IPS-NIHi11 (cell line): ENCODE results near the gene SH3RF3.
"Not testable (repeated sequence)": the region's sequence is repeated elsewhere in the genome, so short reads cannot be mapped to it uniquely, and the experiment has no call there.

Experiments used
- DNase-seq: peaks from one replicate; pipeline ENCODE4 v3.0.0; 2012; ENCODE audit warnings: mixed read lengths, low spot score

SH3RF3 gene

DNA sequence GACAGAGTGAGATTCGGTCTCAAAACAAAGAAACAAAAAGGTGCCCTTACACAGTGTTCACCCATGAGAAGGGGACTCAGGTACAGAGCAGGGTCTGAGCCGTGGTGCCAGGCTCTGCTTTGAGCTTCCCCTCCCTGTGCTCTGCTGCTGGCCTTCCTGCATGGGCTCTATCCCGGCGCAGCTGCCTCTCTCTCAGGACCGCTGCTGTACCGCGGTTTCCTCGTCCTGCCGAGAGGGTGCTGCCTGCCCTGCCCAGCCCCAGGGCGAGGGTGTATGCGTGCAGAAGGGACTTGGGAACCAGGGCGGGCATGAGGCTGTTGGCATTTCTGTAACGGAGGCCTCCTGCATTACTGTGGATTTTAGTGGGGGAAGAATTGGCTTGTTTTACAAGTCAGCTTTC, 30.1 kb downstream of the SH3RF3 start:
- DNase-seq: no peak

DNA sequence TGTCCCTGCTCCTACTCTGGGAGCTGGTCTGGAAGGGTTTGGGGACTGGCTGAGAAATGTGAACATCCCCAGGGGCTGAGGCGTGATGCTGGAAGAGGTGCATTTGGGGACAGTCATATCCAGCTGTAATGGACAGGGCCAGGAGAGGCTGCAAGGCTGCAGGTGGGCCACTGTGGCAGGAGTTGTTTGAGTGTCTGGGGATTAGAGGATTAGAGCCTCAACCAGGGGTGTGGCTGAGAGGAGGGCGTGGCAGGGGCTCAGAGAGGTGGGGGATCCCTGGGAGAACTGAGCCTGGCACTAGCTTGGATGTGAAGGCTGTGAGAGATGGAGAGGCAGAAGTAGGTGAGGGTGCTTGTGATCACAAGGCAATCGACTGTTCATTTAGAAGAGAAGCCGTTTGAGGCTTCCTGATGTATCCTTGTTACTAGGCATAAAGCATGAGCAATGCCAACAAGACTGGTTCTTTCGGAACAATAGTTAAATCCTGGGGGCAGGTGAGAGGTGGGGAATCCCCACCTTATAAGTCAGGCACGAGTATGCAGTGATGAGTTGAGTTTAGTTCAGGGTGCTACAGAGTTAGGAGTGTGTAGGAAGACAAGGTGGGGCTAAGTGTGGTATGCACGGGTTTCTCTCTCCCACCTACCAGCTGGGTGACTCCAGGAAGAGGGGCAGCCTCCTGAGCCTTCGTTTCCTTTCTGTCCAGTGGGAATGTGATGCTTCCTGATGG, 31.9 kb downstream of the SH3RF3 start:
- no peak for DNase-seq

DNA sequence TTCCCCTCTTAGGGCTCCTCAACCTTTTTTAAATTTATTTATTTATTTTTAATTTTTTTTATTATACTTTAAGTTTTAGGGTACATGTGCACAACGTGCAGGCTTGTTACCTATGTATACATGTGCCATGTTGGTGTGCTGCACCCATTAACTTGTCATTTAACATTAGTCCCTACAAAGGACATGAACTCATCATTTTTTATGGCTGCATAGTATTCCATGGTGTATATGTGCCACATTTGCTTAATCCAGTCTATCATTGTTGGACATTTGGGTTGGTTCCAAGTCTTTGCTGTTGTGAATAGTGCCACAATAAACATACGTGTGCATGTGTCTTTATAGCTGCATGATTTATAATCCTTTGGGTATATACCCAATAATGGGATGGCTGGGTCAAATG, 33.4 kb downstream of the SH3RF3 start:
- not testable (repeated sequence) for DNase-seq

DNA sequence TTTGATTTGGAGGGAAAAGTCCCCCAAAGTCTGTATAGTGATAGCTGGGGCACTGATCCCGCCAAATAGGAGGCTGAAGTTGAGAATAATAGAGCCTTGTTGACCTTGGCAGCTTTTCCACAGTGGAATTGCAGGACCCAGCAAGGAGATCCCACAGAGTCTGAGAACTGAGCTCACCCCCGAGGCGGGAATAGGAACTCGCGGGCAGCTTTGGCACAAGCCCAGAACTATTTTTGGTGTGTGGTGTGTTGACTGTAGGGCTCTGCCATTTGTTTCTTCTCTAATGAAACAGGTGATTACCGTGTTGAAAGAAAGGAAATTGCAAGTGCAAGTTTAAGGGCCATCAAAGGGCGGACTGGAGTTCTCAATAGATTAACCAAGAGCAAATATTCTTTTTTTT, 34.0 kb downstream of the SH3RF3 start:
- DNase-seq: no peak

DNA sequence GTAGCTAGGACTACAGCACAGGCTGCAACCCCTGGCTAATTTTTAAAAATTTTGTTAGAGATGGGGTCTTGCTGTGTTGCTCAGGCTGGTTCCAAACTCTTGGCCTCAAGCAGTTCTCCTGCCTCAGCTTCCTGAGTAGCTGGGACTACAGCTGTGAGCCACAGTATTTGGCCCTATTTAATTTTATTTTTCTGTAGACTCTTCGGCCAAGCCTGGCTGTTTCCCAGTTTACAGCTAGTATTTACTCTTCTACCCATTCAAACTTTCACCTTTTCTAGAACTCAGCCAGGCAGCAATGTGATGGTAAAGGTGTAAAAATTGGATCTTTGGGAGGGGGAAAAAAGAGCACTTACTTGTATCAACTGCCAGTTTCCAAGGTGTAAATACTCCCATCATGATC, 35.3 kb downstream of the SH3RF3 start:
- DNase-seq: no peak

DNA sequence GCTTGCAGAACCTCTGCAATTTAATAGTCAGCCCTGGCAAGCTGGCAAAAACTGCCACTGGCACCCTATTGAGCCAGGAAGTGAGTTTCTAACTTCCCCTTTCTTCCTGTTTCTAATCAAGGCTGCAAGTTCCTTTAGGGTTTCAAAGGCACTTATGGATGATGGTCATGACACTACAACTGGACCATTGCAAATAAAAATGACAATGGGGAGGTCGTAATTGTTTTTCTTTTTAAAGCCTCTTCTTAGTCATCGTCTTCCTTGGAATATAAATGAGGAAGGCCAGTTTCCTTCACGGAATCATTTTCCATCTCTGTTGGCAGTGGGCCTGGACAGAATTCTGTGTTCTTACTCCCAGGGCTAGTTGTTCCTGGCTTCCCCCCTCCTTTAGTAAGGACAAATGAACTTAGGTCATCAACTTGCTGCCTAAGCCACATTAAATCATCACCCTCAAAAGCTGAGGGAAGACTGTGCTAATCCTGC, 35.8 kb downstream of the SH3RF3 start:
- DNase-seq: no peak

DNA sequence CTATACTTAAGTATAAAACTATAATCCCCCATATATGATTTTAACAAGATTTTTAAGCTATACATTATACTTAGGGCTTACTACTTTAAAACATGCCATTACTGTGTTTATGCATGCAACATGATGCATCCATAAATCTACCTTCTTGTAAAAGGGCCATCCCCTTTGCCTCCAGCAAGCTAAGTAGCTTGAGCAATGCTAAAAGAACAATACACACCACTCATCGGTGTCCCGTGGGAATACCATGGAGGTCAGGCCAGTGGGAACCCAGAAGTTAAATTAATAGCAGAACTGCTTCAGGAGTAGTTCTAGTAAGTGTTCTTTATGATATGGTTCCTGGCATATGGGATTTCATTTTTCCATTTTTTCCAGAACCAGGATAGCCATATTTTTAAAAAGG, 37.8 kb downstream of the SH3RF3 start:
- DNase-seq: no peak

DNA sequence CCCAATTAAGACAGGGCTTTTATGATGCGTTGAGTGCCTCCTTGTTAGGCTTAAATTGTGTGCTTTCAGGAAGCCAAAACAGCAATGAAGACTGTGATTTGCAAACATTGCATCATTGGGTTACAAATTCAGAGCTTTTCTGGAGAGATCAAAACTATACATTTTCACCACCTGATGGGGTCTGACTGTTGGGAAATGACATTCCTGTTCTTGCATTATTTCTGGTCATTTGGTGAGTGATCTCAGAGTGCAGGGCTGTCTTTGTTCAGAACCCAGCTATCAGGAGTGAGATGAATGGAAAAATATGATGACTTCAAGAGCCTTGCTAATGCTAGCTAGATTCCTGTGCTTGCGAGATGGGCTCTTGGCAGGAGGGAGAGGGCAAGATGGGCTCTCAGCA, 39.1 kb downstream of the SH3RF3 start:
- DNase-seq: no peak

DNA sequence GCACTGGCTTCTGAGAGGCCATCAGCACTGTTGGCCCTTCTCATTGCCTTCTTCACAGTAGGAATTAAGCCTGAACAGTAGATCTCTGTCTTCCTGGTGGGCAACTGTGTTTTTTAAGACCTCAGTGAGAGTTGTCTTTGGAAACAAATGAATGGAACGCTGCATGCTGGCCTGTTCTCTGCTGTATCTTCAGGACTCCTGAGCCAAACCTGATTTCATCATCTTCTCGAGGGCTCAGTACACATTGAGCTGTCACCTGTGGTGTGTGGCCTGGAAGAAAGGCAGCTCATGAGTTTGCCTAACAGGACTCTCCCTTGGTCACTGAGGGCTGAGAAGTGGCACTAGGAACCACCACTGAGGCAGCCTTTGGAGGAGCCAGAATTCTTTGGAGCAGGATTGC, 39.7 kb downstream of the SH3RF3 start:
- DNase-seq: no peak

DNA sequence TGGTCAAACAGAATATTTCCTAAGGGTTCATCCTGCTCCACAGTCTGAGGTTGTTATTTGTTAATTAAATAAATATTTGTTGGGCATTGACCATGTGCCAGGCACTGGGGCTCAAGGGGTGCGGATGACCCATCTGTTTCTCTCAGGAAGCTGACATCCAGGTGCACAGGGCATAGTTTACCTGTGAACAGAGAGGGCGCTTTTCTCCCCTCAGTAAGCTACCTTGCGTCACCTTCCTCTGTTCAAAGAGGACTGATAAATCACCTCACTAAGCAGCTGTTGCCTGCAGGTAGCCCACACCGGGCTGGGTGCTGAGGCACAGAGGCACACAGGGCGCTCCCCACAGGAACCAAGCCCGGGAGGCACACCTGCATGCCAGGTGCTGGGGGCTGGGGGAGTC, 41.6 kb downstream of the SH3RF3 start:
- DNase-seq: no peak

DNA sequence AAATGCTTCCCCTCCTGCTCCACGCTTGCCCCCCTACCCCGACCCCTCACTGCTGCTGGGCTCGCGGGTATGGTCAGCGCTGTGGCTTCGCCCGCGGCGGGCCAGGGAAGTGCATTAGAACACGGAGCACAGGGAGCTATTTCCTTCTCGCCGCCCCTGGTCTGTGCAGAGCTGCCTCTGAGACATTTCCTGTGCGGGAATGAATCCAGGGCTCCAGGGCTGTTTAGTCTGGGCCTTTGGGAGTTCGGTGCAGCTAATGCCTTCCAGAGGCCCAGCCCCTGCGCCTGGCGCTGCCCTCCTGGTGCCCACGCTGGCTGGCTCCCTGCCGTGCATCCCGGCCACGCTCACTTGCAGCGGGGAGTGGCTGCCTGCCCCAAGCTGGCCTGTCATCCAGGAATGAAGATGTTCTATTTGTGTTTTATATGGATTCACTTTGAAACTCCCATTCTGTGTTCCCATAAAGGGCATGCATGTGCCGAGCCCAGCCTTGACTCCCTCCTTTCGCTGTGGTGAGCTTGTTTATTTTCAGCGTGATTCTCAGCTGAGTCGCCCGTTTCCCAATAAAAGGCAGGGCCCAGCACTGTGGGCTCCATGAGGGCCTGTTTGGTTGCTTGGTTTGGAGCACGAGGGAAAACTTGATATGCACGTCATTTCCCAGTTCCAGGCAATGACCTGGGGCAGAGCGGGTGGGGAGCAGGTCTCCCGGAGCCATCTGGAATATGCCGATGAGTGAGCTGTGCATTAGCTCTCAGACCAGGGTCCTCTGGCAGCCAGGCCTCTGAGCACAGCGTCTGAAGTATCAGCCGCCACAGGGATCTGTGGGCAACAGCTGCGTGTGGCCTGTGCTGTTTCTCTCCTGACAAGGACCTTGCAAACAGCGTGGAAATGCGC, 42.7 kb downstream of the SH3RF3 start:
- DNase-seq: no peak

DNA sequence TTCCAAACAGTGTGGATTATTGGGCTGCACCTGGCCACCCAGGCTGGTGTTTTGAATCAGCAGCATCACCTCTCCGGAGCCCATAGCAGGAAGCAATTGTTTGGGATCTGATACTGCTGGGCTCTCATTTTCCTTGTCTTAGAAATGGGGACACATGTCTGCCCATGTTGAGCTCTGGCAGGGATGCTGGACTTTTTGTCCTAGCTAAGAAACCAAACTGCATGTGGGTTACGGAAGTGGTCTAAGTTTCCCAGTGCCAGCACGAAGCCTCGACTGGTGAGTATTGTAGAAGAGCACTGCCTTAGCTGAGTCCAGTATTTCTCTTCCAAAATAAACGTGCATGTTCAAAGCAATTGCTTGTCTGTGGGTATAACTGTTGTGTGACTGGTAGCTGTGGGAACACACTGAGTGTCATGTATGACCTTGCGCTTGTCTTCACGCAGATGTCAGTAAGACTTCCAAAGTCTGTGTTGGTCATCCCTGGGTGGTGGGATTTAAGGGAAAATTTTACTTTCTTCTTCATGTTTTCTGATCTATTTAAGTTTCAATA, 43.6 kb downstream of the SH3RF3 start:
- no peak for DNase-seq

DNA sequence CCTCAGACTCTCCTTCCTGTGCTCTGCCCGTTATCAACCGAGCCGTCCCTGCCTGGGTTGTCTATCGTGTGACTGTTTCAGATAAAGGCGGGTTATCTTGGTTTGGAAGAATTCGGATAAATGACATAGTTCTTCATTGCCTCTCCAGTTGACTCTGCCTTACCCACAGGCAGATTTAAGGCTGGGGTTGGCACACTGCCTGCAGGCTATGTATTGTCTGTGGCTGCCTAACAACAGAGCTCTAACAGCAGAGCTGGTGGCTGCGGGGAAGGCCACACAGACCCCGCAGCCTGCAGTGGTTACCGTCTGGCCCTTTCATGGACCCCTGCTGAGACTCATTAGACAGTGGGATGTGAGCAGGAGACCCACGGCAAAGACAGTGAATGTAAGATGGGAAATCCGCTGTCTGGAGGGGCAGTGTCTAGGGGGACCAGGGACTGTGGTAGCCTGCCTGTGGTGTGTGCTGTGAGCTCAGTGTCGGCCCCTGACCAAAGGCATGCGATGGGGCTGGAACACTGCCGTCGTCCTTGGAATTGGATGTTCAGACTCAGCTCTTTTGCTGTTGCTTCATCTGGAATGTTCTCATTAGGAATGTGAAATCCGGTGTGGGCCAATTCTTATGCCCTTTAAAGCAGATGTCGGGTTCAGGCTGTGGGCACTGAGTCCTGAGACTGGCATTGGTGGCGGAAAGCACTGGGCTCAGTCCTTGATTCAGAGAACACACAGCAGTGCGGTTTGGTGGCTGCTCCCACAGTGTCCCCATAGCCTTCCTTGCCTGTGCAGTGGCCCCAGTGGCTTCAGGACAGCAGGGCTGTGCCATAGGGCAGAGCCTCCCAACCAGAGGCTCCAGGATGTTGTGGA, 44.5 kb downstream of the SH3RF3 start:
- DNase-seq: no peak

DNA sequence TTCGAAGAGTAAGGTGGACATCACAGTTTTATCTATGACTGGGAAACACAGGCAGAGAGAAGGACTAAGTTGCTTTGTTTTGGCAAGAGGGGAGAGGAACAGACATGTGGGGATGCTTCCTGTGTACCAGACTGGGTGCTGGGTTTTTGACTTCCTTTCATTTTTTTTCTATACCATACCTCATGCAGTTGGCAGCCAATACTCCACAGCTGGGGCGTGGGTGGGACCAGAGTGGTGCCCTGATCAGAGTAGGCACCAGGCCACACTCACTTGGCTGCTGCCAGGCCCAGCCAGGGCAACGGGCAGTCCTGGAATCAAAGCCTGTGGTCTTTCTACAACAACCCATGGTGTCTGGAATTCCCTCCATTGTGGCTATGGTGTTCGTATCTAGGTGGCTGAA, 45.2 kb downstream of the SH3RF3 start:
- DNase-seq: no peak

DNA sequence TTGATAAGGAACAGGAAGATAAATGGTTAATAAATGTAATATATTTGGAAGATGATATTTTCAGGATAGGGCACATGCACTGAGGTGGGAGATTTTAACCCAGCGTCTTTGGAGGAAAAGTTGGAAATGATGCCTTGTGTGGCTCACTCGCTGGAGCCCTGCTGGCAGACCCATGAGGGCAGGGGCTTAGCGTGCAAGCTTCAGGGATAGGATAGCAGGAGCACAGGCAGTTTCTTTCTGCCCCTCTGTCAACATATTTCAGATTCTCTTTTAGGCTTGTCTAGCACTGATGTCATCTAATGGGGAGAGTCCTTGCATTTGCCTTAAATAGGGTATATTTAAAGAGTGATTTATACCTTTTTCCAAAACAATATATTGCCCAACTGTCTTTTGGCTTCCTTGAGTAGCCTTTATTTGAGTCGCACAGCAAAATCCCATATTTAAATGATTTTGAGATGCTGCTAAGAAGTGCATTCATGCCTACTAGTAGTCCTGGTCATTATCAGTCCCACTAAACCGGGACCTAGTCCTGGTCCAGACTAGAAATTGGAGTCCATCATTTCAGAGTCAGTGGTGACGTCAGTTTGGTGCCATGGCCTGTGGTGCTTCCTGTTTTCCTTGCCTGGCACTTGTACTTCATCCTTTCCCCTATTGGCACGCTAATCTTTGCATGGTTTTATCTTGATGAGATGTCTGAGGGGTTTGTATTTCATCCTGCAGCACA, 45.8 kb downstream of the SH3RF3 start:
- no peak for DNase-seq

DNA sequence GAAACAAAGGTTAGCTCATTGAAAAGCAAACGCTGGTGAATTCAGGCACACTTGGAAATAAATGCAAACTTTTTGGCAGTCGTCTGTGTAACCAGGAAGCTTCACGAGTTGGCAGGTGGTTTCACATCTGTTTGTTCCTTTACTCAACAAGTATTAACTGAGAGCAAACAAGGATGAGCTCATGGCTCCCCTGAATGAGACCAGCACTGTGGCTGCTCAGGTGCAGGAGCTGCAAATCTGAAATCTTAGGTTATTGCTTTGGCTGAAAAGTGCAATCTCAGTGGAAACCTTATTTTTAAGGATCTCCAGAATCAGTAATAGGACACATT, 46.3 kb downstream of the SH3RF3 start:
- DNase-seq: no peak

DNA sequence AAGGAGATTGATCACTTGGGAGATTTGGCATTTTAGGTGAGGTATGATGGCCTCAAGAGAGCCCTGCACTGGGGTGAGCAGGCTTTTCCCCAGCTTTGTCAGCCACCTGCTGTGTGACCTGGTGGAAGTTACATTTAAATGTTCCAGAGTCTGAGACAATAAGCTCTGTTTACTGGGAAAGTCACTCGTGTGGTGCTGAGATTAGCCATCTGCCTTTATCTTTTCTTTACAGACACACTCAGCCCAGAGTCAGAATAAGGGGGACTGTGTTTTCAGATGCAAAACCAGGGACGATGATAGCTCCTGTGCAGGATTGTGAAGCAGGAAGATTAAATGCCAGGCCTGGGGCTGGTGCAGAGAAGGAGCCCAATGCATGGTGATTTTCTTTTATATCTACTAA, 47.9 kb downstream of the SH3RF3 start:
- DNase-seq: no peak

DNA sequence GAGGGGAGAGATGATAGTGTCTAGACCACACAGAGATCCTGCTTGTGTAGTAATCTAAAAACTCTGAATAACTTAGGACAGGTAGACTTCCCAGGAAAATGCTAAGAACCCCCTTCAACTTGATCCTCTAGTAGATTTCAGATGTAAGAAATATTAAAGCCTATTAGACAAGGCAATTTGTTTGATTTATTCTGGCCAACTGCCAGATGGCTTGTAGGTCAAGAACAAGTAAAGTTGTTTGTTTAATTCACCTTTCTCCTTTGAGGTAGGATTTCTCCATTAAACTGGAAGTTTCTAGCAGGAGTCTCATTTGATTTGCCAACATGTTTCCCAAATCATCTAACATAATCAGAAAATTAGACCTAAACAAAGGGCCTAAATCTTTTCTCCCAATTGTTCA, 48.6 kb downstream of the SH3RF3 start:
- DNase-seq: no peak

DNA sequence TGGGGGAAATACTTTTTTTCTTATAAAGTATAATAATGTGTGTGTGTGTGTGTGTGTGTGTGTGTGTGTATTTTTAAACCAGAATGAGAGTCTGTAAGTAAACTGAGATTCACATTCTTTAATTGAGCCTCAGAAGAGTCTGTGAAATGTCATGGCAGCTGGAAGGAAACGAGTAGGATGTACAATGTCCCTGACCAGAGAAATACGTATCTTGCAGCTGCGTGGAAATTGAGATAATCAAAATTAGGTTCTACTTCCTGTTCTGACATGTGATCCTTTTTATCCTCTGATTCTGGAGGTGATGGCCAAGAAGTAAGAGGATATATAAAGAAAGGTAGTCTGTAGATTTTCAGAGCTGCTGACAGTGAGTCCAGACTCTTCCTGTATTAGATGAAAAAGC, 50.0 kb downstream of the SH3RF3 start:
- DNase-seq: no peak

DNA sequence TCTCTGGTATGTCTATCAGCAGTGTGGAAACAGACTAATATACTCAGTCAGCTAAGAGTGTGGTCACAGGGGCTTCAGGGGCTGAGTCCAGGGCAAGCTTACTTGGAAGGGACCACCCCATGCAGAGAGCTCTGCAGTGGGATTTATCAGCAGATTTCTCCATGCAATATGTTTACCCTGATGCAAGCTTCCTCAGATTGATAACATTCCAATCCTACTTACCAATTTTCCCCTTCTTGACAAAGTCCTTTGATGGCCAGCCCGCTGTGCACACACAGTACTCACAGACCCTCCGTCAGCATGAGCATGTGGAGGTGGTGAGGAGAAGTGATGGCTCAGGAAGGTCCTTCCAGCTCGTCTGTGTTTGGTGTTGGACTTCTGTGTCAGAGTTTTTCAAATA, 51.8 kb downstream of the SH3RF3 start:
- DNase-seq: no peak

DNA sequence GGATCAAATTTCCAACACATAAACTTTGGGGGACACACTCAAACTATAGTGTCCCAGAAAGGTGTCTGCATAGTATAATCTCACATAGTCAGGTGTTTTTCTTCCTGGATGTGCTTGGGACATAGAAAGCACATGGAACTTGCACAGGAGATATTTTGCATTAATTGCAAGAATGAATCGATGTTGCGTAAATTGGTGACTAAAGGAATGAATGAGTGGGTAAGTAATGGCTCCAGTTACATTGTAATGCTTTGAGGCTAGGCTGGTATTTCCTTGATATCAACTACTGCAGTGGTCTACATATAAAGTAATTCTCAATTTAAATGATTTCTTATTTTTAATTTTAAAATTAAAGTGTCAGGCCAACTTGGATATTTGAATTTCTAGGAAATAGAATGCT, 53.4 kb downstream of the SH3RF3 start:
- DNase-seq: no peak

DNA sequence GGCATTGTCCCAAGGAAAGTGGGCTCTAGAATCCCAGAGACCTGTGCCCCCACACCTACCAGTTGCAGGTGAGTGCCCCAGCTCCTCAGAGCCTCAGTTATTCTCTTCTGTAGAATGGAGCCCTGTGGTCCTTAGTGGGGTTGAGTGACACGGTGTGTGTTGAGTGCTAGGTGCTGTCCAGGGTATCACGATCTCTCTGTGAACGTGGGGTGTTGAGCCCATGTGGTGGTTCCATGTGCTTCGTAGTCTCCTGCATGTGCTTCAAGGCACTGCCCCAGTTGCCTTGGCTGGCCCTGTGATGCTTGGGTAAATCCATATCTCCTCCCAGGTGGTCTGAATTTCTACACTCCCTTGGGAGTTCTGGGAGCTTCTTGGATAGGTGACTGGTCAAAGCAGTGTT, 54.9 kb downstream of the SH3RF3 start:
- no peak for DNase-seq
